AG09319 (cell line): Measurements from ENCODE around the gene MT4.

Experiments used
- DNase-seq: peaks from one replicate; pipeline ENCODE4 v3.0.0-alpha.2; 2010; ENCODE audit warnings: low read depth; ENCODE audit errors: extremely low read depth
- CTCF ChIP-seq: IDR thresholded peaks from 2 replicates; pipeline ENCODE4 v1.5.1; 2011; ENCODE audit warnings: low read depth, mild to moderate bottlenecking, inconsistent platforms, low read length, moderate library complexity

The MT4 gene

GRCh38 chr16:56547120-56547948 lies 17.5 kb upstream of the MT4 start:
- DNase-seq = no peak
- TF ChIP-seq CTCF = no peak

- TF ChIP-seq CTCF = no peak
- no peak for DNase-seq
These were observed 16.8 kb upstream of the MT4 start for GRCh38 chr16:56547949-56548567.

GRCh38 chr16:56549161-56549560 lies 15.7 kb upstream of the MT4 start:
- DNase-seq = no peak
- no peak for TF ChIP-seq CTCF

- DNase-seq = no peak
- no peak for TF ChIP-seq CTCF
These were observed 15.0 kb upstream of the MT4 start for GRCh38 chr16:56549744-56550385.

- DNase-seq = no peak
- TF ChIP-seq CTCF = no peak
These were observed 12.8 kb upstream of the MT4 start for GRCh38 chr16:56551796-56552738.

GRCh38 chr16:56554441-56554840 lies 10.4 kb upstream of the MT4 start:
- no peak for DNase-seq
- no peak for TF ChIP-seq CTCF
